PC-3 (cell line): ENCODE measurements around the gene ATG7. TPM values are rescaled to one million over a fixed set of nuclear protein-coding genes. Genes with fewer than 3 reads are reported as not detected.

Experiments used
- ATAC-seq: fragments of 200-7000 bp; cut with Tn5 transposase; 2 replicates; pipeline ENCODE4 v1.9.1; 2020; ENCODE audit warnings: mild to moderate bottlenecking, moderate library complexity
- BruUV-seq: library from RNA; stranded (reverse); fragments of 400-500 nt; replicated peaks from 2 replicates; lab custom pipeline; 2021; lab: Mats Ljungman, UMichigan
- CTCF ChIA-PET: fragments of 300-600 bp; sonication (Branson Sonifier 250); formaldehyde crosslinking; loops from one replicate; lab custom pipeline; 2022; ENCODE audit warnings: antibody characterized with exemption; lab: Charles Lee
- POLR2A ChIA-PET: fragments of 300-600 bp; sonication (Branson Sonifier 250); formaldehyde crosslinking; loops from one replicate; lab custom pipeline; 2022; ENCODE audit warnings: antibody characterized with exemption; ENCODE audit not compliant: unreplicated experiment; lab: Charles Lee
- DNase-seq: peaks from one replicate; pipeline ENCODE4 v3.0.0-alpha.2; 2015
- H2AFZ ChIP-seq: fragments of 300-600 bp; sonication (generic); 2 replicates; pipeline ENCODE4 v1.6.0; 2016; ENCODE audit warnings: antibody characterized with exemption, low read length
- H3F3A ChIP-seq: fragments of 300-600 bp; sonication (generic); one replicate; pipeline ENCODE4 v1.6.0; 2017; ENCODE audit warnings: antibody characterized with exemption, low read length, control low read depth, mild to moderate bottlenecking; ENCODE audit not compliant: unreplicated experiment
- H3K27ac ChIP-seq: fragments of 300-600 bp; sonication (generic); 2 replicates; pipeline ENCODE4 v1.5.1; 2016; ENCODE audit warnings: mild to moderate bottlenecking, low read length
- H3K27me3 ChIP-seq: fragments of 300-600 bp; sonication (generic); 2 replicates; pipeline ENCODE4 v1.6.1; 2016; ENCODE audit warnings: low read length, mixed read lengths
- H3K36me3 ChIP-seq: fragments of 300-600 bp; sonication (generic); 2 replicates; pipeline ENCODE4 v1.6.1; 2016; ENCODE audit warnings: low read depth, mixed run types, low read length, mixed read lengths
- H3K4me1 ChIP-seq: fragments of 300-600 bp; sonication (generic); 2 replicates; pipeline ENCODE4 v1.5.1; 2016; ENCODE audit warnings: low read length; ENCODE audit not compliant: insufficient read depth
- H3K4me2 ChIP-seq: fragments of 300-600 bp; sonication (generic); 2 replicates; pipeline ENCODE4 v1.6.0; 2016; ENCODE audit warnings: low read length
- H3K4me3 ChIP-seq: fragments of 300-600 bp; sonication (generic); 2 replicates; pipeline ENCODE4 v1.5.1; 2016; ENCODE audit warnings: mild to moderate bottlenecking, low read length, mixed read lengths
- H3K79me2 ChIP-seq: fragments of 300-600 bp; sonication (generic); 2 replicates; pipeline ENCODE4 v1.6.1; 2017; ENCODE audit warnings: low read length, mixed read lengths
- H3K9ac ChIP-seq: fragments of 300-600 bp; sonication (generic); 2 replicates; pipeline ENCODE4 v1.6.0; 2016; ENCODE audit warnings: mild to moderate bottlenecking, low read length
- H3K9me2 ChIP-seq: fragments of 300-600 bp; sonication (generic); replicated peaks from 2 replicates; pipeline ENCODE4 v1.6.1; 2016; ENCODE audit warnings: mixed run types, low read length, mixed read lengths
- H3K9me3 ChIP-seq: fragments of 300-600 bp; sonication (generic); 2 replicates; pipeline ENCODE4 v1.6.1; 2016; ENCODE audit warnings: low read length, mixed read lengths
- H4K20me1 ChIP-seq: fragments of 300-600 bp; sonication (generic); 2 replicates; pipeline ENCODE4 v1.6.1; 2016; ENCODE audit warnings: low read length, mixed read lengths
- CTCF ChIP-seq: fragments of 300-600 bp; sonication (generic); conservative IDR thresholded peaks from 2 replicates; pipeline ENCODE4 v1.5.1; 2017; ENCODE audit warnings: antibody characterized with exemption, low read depth, mild to moderate bottlenecking, low read length
- EZH2 ChIP-seq: fragments of 300-600 bp; sonication (generic); IDR thresholded peaks from one replicate; pipeline ENCODE4 v1.6.1; 2017; ENCODE audit warnings: antibody characterized with exemption, mild to moderate bottlenecking, low read length; ENCODE audit not compliant: unreplicated experiment
- EZH2phosphoT487 ChIP-seq: fragments of 300-600 bp; sonication (generic); IDR thresholded peaks from 2 replicates; pipeline ENCODE4 v1.6.1; 2018; ENCODE audit warnings: mild to moderate bottlenecking, antibody characterized with exemption, low read length, borderline replicate concordance
- intact Hi-C: fragments of 100-400 bp; cut with micrococcal nuclease; formaldehyde crosslinking; loops from 2 replicates; pipeline ENCODE4 v1.9.0; 2023
- total RNA-seq: library from RNA; depleted of rRNA; stranded (reverse); fragments of >200 nt; gene quantifications from 2 replicates; pipeline ENCODE4 v1.2.3, GENCODE V29; 2014

ATG7 gene
- total RNA-seq, 1 experiment from 2014 or later = 36.5 TPM

GRCh38 chr3:11578169-11578568, 306.0 kb downstream of the ATG7 start:
- Histone ChIP-seq H3K27ac (no peak overlapping the region), H3K9ac (no peak overlapping the region), H3K36me3 (peaks cover 5% of the 10 kb centered on the region; the same call in 1 of the 2 replicates), H3K4me1 (no peaks in the 10 kb centered on the region), H3F3A (no peaks in the 10 kb centered on the region), H3K27me3 (no peaks in the 10 kb centered on the region), H2AFZ (no peak overlapping the region), H3K4me2 (no peak overlapping the region), H4K20me1 (peaks cover 23% of the 10 kb centered on the region; the same call in 1 of the 2 replicates), H3K9me2 (no peaks in the 10 kb centered on the region), H3K9me3 (no peaks in the 10 kb centered on the region), H3K79me2 (peaks cover 70% of the 10 kb centered on the region), H3K4me3 (no peak overlapping the region)
- no peak for DNase-seq
- no peak for ATAC-seq
- CTCF ChIA-PET = no interaction called here
- intact Hi-C loops = no loop called here
- no TSS peak for BruUV-seq
- POLR2A ChIA-PET = no interaction called here
- no peak for TF ChIP-seq EZH2
- no peak for TF ChIP-seq EZH2phosphoT487
- no peak for TF ChIP-seq CTCF

GRCh38 chr3:11580645-11581044, 308.4 kb downstream of the ATG7 start:
- H3K27ac ChIP-seq = no peak overlapping the region
- no peak overlapping the region for H3K9ac ChIP-seq
- intact Hi-C loops = no loop called here
- no peaks in the 10 kb centered on the region for H3K27me3 ChIP-seq
- H3K4me1 ChIP-seq = no peaks in the 10 kb centered on the region
- H3K9me2 ChIP-seq = no peaks in the 10 kb centered on the region
- ATAC-seq (no peak), DNase-seq (no peak)
- H3K4me2 ChIP-seq = no peak overlapping the region
- peaks cover 5% of the 10 kb centered on the region; the same call in 1 of the 2 replicates for H3K36me3 ChIP-seq
- ChIA-PET POLR2A (no interaction called here), CTCF (no interaction called here)
- no peak overlapping the region for H2AFZ ChIP-seq
- no peaks in the 10 kb centered on the region for H3K9me3 ChIP-seq
- peaks cover 31% of the 10 kb centered on the region; the same call in 1 of the 2 replicates for H4K20me1 ChIP-seq
- no peaks in the 10 kb centered on the region for H3F3A ChIP-seq
- no TSS peak for BruUV-seq
- H3K4me3 ChIP-seq = no peak overlapping the region
- TF ChIP-seq CTCF (no peak), EZH2phosphoT487 (no peak)
- H3K79me2 ChIP-seq = peaks cover 90% of the 10 kb centered on the region

GRCh38 chr3:11581237-11582190, 309.3 kb downstream of the ATG7 start:
- no peak overlapping the region for H3K4me3 ChIP-seq
- DNase-seq (no peak), ATAC-seq (no peak)
- H3K27me3 ChIP-seq = no peaks in the 10 kb centered on the region
- no peak overlapping the region for H3K27ac ChIP-seq
- ChIA-PET CTCF (no interaction called here), POLR2A (no interaction called here)
- peaks cover 5% of the 10 kb centered on the region; the same call in 1 of the 2 replicates for H3K36me3 ChIP-seq
- H2AFZ ChIP-seq = no peak overlapping the region
- BruUV-seq = no TSS peak
- H3K9me3 ChIP-seq = no peaks in the 10 kb centered on the region
- H3K4me1 ChIP-seq = no peaks in the 10 kb centered on the region
- TF ChIP-seq CTCF = no peak
- no peak for TF ChIP-seq EZH2phosphoT487
- no peak overlapping the region for H3K4me2 ChIP-seq
- H3K9me2 ChIP-seq = no peaks in the 10 kb centered on the region
- H4K20me1 ChIP-seq = peaks cover 28% of the 10 kb centered on the region; the same call in 1 of the 2 replicates
- H3K79me2 ChIP-seq = peaks cover 95% of the 10 kb centered on the region
- no peaks in the 10 kb centered on the region for H3F3A ChIP-seq
- no peak overlapping the region for H3K9ac ChIP-seq
- intact Hi-C loops = no loop called here
